Heart right ventricle (tissue), 16 donors: ENCODE measurements around the gene WFS1. TPM values are rescaled to one million over a fixed set of nuclear protein-coding genes. Genes with fewer than 3 reads are reported as not detected.

Experiments
- ATAC-seq, 8 donors: fragments of 200-7000 bp; cut with Tn5 transposase; one replicate each; pipeline ENCODE4 v1.9.1; 2020; ENCODE audit warnings: mild to moderate bottlenecking in 8 of 8, moderate library complexity in 8 of 8, moderate number of reproducible peaks in 1 of 8
- DNase-seq, 2 donors: peaks; one replicate each; pipeline ENCODE4 v3.0.0-alpha.2; 2020
- H3K27ac ChIP-seq, 10 donors: fragments of 200-600 bp; sonication (generic) in 2 of 10; one replicate each; pipeline versions ENCODE4 v1.5.0 to v1.8.0; 2020 to 2022; ENCODE audit warnings: mild to moderate bottlenecking in 3 of 10
- H3K27me3 ChIP-seq, 7 donors: fragments of 200-600 bp; one replicate each; pipeline ENCODE4 v1.8.0; 2021 to 2022; ENCODE audit warnings: mild to moderate bottlenecking in 2 of 7
- H3K36me3 ChIP-seq, 9 donors: fragments of 200-600 bp; sonication (generic) in 1 of 9; one replicate each; pipeline versions ENCODE4 v1.5.0 to v1.8.0; 2020 to 2022; ENCODE audit warnings: mild to moderate bottlenecking in 2 of 9
- H3K4me1 ChIP-seq, 9 donors: fragments of 200-600 bp; sonication (generic) in 1 of 9; one replicate each; pipeline versions ENCODE4 v1.5.0 to v1.8.0; 2020 to 2022; ENCODE audit warnings: mild to moderate bottlenecking in 4 of 9
- H3K4me3 ChIP-seq, 10 donors: fragments of 200-600 bp; sonication (generic) in 2 of 10; one replicate each; pipeline versions ENCODE4 v1.5.0 to v1.8.0; 2020 to 2022; ENCODE audit warnings: mild to moderate bottlenecking in 7 of 10, moderate library complexity in 2 of 10
- H3K9me3 ChIP-seq, 11 donors: fragments of 200-600 bp in 10 of 11; sonication (generic) in 2 of 11; one replicate each; pipeline versions ENCODE4 v1.5.0 to v1.8.0; 2013 to 2022; ENCODE audit warnings: mild to moderate bottlenecking in 2 of 11, control low read depth in 1 of 11, moderate library complexity in 1 of 11
- WGBS, 2 donors: extraction: QIAGEN DNeasy Blood & Tissue Kit; methylation state at CpG; one replicate each; pipeline ENCODE4 v1.1.7; 2013; ENCODE audit warnings: inconsistent platforms in 1 of 2; 5-methylcytosine and 5-hydroxymethylcytosine counted together
- intact Hi-C, 10 donors: fragments of 100-400 bp; cut with DNase I; formaldehyde crosslinking; loops; one replicate each; pipeline versions ENCODE4 v1.11.1 to v1.14.2; 2022
- polyA plus RNA-seq, 2 donors: library from polyadenylated mRNA; stranded (reverse); fragments of 200-250 nt; gene quantifications; one replicate each; pipeline ENCODE4 v1.2.3, GENCODE V29; 2013
- total RNA-seq, 10 donors: library from RNA; stranded (reverse); fragmentation: NEBNext Ultra II Directional in 3 of 10; extraction: Animal tissue kit (Norgen Biotek cat#: 25700) in 3 of 10; gene quantifications; one replicate each; pipeline versions ENCODE4 v1.2.1 to v1.2.4, GENCODE V29; 2021 to 2023
- TF ChIP-seq, protein P1 (sequence below), 9 donors: fragments of 200-600 bp; sonication (generic) in 2 of 9; IDR thresholded peaks; one replicate each; pipeline versions ENCODE4 v1.5.0 to v1.8.0; 2021 to 2022; ENCODE audit warnings: antibody characterized with exemption in 9 of 9, mild to moderate bottlenecking in 5 of 9, moderate library complexity in 1 of 9
- donor health status: Arrhythmogenic right ventricular cardiomyopathy.
- donor health status: ischemic (EF 13 %, LVEDD 7.1; RV severe dilation, severe dysfunction).
- donor health status: healthy with polysubstance abuse.
- donor health status: DM: no; HTN: yes; CAD: no.
- donor health status: DM: no; HTN: no; CAD: no.
- donor health status: ischemic (EF 25% LVEDD 6.9; RV normal size, moderate dysfunction).
- donor health status: ischemic (EF 25% LVEDD 5.7; RV mildly dilated, moderate dysfunction).
- donor health status: healthy.
- donor health status: DM: yes; HTN: yes; CAD: no.
- donor health status: Ischemic cardiomyopathy.
- donor health status: ischemic (EF 35%, LVEDD 5.7; RV mildly dilated, moderate dysfunction).
- donor health status: nonischemic (EF 11% LVEDD 7.7; RV severe dilation, severe dysfunction).
- donor health status: DM: yes; HTN: yes; CAD: no.
- donor health status: PGD.
- donor health status: ischemic (EF 29% LVEDD 5.4; RV normal size, mild dysfunction).
- donor health status: nonischemic (EF 23%, LVEDD 6.1; RV moderate dilation, normal function).

The WFS1 gene
- total and polyA plus RNA-seq, 12 donors = 35.0 to 119 (median 69.4) TPM

DNA sequence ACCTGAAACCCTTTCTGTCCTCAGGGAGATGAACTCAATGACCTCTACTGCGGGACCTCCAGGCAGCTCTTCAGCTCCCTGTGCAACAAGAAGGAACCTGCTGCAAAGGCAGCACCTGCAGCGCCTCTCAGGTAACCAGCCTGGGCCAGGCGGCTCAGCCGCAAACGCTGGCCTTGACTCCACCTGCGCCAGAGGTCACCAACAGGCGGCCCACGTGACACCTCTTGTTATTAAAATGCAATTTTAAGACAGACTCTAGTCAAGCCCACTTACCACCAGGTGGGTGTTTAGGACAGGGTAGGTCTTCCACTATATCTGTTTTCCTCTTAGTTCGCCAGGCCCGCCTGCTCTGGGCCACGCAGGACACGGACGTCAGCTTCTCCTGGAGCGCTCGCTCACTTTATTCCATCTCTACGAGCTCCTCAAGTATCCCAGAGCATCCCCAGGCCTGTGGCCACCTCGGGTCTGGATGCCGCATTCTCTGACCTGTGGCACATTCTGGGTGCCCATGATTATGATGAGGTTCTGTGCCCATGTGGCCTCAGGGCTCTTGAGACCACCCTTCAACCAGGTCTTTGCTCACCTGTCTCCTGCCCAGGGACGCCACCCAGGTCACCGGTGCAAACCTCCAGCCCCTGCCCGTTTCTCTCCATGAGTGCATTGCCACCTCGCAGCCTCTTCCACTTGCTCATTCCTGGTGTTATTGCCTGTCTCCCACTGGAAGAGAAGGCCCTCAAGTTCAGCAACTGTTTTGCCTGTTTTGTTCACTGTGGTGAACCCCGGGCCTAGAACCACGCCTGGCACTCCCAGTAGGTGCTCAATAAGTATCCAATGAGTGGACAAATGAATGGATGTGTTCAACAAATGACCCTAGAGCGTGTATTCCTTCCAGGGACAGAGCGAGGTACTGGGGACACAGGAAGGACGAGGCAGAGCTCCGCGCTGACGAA is 36.5 kb upstream of the WFS1 start:
- no peaks in the 10 kb centered on the region for H3K9me3 ChIP-seq
- H3K27me3 ChIP-seq = peaks cover 0 to 22% (median 8%) of the 10 kb centered on the region in 7 donors
- H3K4me1 ChIP-seq = no peaks in the 10 kb centered on the region
- no peak for DNase-seq
- 83 to 86% methylated on average over 30 of the region's 30 CpGs for WGBS, 2 donors
- TF ChIP-seq, protein P1, sequence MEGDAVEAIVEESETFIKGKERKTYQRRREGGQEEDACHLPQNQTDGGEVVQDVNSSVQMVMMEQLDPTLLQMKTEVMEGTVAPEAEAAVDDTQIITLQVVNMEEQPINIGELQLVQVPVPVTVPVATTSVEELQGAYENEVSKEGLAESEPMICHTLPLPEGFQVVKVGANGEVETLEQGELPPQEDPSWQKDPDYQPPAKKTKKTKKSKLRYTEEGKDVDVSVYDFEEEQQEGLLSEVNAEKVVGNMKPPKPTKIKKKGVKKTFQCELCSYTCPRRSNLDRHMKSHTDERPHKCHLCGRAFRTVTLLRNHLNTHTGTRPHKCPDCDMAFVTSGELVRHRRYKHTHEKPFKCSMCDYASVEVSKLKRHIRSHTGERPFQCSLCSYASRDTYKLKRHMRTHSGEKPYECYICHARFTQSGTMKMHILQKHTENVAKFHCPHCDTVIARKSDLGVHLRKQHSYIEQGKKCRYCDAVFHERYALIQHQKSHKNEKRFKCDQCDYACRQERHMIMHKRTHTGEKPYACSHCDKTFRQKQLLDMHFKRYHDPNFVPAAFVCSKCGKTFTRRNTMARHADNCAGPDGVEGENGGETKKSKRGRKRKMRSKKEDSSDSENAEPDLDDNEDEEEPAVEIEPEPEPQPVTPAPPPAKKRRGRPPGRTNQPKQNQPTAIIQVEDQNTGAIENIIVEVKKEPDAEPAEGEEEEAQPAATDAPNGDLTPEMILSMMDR (IDR thresholded peaks at IDR 0.05) = no peak
- no peak overlapping the region for H3K27ac ChIP-seq
- no peak for ATAC-seq
- no peaks in the 10 kb centered on the region for H3K36me3 ChIP-seq
- intact Hi-C loops = no loop called here
- H3K4me3 ChIP-seq = no peak overlapping the region

DNA sequence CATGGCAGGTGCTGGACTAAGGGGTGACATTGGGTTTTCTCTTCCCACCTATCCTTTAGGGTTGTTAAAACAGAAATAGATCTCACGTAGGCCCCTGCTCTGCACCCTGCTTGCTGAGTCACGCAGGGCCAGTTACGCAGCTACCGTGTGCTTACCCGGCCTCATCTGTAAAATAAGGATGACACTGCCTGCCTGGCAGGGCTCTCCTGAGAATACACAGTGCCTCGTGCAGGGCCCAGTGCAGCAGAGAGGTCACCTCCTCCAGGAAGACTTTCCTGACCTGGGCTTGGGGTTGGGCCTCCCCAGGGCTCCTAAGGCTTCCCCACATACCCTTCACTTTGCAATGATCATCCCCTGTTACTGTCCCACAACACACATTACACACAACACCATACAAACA is 35.7 kb upstream of the WFS1 start:
- Histone ChIP-seq H3K4me3 (no peak overlapping the region), H3K27me3 (peaks cover 0 to 23% (median 8%) of the 10 kb centered on the region in 7 donors), H3K36me3 (no peaks in the 10 kb centered on the region), H3K4me1 (no peaks in the 10 kb centered on the region), H3K27ac (no peak overlapping the region), H3K9me3 (no peaks in the 10 kb centered on the region)
- no peak for ATAC-seq
- DNase-seq = no peak
- intact Hi-C loops = no loop called here
- TF ChIP-seq, protein P1 (IDR thresholded peaks at IDR 0.05) = no peak
- 80% methylated on average over 6 of the region's 6 CpGs for WGBS, 2 donors

DNA sequence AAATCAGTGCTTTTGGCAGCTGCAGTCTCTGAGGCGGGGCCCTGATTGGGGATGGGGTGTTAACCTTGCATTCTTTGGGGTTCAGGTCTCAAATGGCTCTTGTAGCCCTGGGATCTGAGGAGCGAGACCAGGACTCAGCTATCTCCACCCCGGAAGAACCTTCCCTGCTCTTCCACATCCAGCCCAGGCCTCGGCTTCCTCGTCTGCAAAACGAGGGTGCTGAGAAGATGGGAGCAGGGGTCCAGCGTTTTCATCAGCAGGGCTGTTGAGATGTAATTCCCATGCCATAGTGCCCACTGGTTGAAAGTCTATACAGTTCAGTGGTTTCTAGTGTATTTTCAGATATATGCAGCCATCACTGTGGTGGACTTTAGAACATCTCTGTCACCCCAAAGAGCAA is 34.6 kb upstream of the WFS1 start:
- Histone ChIP-seq H3K4me3 (no peak overlapping the region), H3K9me3 (no peaks in the 10 kb centered on the region), H3K27me3 (peaks cover 0 to 26% (median 8%) of the 10 kb centered on the region in 7 donors), H3K27ac (no peak overlapping the region), H3K4me1 (no peaks in the 10 kb centered on the region), H3K36me3 (no peaks in the 10 kb centered on the region)
- no peak for DNase-seq
- intact Hi-C loops = no loop called here
- ATAC-seq = no peak
- TF ChIP-seq, protein P1 (IDR thresholded peaks at IDR 0.05) = no peak
- WGBS, 2 donors = 73 to 79% methylated on average over 7 of the region's 7 CpGs

DNA sequence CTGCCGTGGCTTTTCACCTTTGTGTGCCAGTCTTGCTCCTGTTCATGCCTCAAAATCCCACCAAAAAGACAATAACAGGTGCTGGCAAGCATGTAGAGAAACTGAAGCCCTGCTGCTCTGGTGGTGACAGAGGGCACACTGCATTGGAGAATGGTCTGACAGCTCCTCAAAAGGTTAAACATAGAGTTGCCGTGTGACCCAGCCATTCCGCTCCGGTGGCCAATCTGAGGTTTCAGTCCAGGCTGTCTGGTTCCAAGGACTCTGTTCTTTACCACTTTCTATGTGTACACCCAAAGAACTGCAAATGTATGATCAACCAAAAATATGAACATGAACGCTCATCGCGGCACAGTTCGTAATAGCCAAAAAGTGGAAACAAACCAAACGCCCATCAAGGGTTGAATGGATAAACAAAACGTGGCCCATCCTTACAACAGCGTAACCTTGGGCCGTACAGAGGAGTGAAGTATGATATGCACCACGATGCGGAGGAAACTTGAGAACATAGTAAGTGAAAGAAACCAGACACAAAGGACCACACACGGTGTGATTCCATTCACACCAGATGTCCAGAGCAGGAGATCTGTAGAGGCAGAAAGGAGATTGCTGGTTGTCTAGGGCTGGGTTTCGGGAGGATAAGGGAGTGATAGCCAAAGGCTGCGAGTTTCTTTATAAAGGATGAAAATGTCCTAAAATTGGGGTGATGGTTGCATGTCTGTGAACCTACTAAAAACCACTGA is 33.6 kb upstream of the WFS1 start:
- H3K27ac ChIP-seq = no peak overlapping the region
- TF ChIP-seq, protein P1 (IDR thresholded peaks at IDR 0.05) = no peak
- intact Hi-C loops = no loop called here
- ATAC-seq (no peak), DNase-seq (no peak)
- no peaks in the 10 kb centered on the region for H3K9me3 ChIP-seq
- WGBS, 2 donors = 59 to 61% methylated on average over 17 of the region's 17 CpGs
- no peaks in the 10 kb centered on the region for H3K36me3 ChIP-seq
- H3K4me1 ChIP-seq = no peaks in the 10 kb centered on the region
- H3K4me3 ChIP-seq = no peak overlapping the region
- H3K27me3 ChIP-seq = peaks cover 0 to 29% (median 8%) of the 10 kb centered on the region in 7 donors
